ENCODE results near the gene C6orf52.

DNA sequence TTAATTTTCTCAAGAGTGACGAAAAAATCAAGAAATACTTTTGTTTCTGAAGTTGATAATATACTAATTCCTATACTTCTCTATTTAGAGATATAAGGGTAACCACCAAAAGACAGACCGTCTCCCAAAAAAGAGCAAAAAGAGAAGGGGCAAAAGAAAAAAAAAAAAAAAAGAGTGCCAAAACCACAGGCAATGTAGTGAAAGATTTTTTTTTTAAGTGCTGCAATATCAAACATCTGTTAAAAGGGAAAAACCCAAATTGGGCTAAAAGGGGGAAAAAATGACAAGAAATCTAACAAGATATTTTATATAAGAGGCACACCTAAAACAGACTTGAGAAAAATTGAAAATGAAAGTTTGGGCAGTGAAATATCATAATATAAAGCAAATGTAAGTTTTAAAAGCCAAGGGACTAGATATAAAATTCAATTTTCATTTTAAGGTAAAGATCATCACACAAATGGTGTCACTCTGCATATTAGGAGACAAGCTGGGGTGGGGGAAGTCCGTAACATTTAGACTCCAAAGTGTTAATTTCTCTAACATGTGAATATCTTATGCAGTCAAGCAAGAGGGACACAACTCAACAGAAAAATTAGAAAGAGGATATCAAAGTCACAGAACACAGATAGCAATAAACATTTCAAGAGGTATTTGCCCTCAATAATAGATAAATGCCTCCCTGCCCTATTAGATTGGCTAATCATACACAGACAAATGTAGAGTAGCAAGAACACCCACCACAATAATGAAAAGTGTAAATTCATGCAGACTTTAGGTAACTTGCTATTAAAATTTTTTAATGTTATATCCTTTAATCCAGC lies 9.1 kb downstream of the C6orf52 start:
- TF ChIP-seq, protein P1, sequence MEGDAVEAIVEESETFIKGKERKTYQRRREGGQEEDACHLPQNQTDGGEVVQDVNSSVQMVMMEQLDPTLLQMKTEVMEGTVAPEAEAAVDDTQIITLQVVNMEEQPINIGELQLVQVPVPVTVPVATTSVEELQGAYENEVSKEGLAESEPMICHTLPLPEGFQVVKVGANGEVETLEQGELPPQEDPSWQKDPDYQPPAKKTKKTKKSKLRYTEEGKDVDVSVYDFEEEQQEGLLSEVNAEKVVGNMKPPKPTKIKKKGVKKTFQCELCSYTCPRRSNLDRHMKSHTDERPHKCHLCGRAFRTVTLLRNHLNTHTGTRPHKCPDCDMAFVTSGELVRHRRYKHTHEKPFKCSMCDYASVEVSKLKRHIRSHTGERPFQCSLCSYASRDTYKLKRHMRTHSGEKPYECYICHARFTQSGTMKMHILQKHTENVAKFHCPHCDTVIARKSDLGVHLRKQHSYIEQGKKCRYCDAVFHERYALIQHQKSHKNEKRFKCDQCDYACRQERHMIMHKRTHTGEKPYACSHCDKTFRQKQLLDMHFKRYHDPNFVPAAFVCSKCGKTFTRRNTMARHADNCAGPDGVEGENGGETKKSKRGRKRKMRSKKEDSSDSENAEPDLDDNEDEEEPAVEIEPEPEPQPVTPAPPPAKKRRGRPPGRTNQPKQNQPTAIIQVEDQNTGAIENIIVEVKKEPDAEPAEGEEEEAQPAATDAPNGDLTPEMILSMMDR (IDR thresholded peaks at IDR 0.05; ENCODE audit: extremely low read depth in 1 of 2, insufficient read depth in 1 of 2, low read depth in 1 of 2, low read length in 2 of 2), result no peak
- TF ChIP-seq POLR2A (IDR thresholded peaks at IDR 0.05; ENCODE audit: low read depth, low read length) (no peak), FOS (IDR thresholded peaks at IDR 0.05; ENCODE audit: borderline replicate concordance, insufficient read depth, low read length) (no peak), GATA2 (IDR thresholded peaks at IDR 0.05; ENCODE audit: insufficient read depth, insufficient read length, low read depth, low read length) (no peak), MYC (IDR thresholded peaks at IDR 0.05; ENCODE audit: low read depth, low read length) (no peak), POLR2AphosphoS5 (IDR thresholded peaks at IDR 0.05; ENCODE audit: insufficient read depth, low read depth, low read length) (no peak), EZH2 (IDR thresholded peaks at IDR 0.05; ENCODE audit: borderline replicate concordance, low read depth, low read length, severe bottlenecking) (no peak), JUN (IDR thresholded peaks at IDR 0.05; ENCODE audit: borderline replicate concordance, insufficient read depth, insufficient read length, low read depth) (no peak)
- TF ChIP-seq, protein P2, sequence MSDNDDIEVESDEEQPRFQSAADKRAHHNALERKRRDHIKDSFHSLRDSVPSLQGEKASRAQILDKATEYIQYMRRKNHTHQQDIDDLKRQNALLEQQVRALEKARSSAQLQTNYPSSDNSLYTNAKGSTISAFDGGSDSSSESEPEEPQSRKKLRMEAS (IDR thresholded peaks at IDR 0.05; ENCODE audit: insufficient read depth, insufficient read length), result no peak

Measured in endothelial cell of umbilical vein (primary cell).